NCI-H1092 (cell line): ENCODE data around the gene USH1C.

Source experiments
- DNase-seq: peaks from one replicate; lab custom pipeline; 2025; lab: John Stamatoyannopoulos, UW

USH1C gene

GRCh38 chr11:17526326-17526725, 17.9 kb downstream of the USH1C start:
- DNase-seq: peak; percentile 48

GRCh38 chr11:17525570-17525969, 18.6 kb downstream of the USH1C start:
- no peak for DNase-seq

DNA sequence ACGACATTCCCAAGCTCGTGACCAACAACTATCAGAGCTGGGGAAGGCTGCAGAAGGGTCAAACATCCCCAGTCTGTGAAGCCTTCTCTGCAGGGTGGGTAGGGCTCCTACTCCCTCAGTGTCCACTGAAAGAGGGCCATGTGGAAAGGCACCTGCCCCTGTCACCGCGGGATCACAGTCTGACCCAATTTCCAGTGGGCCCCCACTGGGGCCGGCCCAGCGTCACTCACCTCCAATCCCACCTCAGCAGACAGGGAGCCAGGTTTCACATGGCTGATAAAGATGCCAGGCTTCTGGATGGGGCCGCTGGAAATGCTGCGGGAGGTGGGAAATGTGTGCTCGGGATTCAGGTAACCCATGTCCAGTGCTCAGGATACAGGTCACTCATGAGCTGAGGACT, 20.0 kb downstream of the USH1C start:
- DNase-seq: no peak

GRCh38 chr11:17522655-17523054, 21.6 kb downstream of the USH1C start:
- DNase-seq: no peak

DNA sequence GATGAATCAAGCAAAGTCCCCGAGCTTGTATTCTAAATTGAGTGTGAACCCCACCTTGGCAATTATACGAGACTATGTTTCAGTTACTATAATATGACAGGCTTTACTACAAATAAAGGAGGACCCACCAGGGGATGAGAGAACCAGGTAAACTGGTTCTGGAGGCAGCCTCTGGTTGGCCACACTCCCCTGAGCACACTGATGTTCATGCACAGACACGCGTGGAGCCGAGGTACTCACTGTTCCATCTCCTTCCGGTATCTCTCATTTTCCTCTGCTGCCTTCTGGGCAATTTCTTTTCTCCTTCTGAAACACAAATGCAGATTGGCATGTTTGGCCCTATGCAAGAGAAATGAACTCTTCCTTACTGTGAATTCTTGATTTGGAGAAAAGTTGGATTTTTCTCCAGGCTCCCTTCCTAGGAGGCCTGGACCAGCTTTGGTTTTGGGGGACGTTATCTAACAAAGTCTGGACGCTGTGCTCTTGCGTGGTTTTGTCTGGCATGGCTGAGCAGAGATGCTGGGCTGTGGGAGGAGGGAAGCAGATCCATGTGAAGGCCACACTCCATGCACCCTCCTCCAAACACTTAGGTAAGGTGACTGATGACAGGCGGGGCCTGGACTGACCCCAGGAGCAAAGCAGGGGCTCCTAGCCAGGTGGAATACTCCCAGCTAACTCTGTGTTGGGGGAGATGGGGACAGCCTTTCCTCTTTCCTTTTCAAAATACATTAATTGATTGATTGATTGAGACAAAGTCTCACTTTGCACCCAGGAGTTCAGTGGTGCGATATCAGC, 22.9 kb downstream of the USH1C start:
- DNase-seq: no peak

DNA sequence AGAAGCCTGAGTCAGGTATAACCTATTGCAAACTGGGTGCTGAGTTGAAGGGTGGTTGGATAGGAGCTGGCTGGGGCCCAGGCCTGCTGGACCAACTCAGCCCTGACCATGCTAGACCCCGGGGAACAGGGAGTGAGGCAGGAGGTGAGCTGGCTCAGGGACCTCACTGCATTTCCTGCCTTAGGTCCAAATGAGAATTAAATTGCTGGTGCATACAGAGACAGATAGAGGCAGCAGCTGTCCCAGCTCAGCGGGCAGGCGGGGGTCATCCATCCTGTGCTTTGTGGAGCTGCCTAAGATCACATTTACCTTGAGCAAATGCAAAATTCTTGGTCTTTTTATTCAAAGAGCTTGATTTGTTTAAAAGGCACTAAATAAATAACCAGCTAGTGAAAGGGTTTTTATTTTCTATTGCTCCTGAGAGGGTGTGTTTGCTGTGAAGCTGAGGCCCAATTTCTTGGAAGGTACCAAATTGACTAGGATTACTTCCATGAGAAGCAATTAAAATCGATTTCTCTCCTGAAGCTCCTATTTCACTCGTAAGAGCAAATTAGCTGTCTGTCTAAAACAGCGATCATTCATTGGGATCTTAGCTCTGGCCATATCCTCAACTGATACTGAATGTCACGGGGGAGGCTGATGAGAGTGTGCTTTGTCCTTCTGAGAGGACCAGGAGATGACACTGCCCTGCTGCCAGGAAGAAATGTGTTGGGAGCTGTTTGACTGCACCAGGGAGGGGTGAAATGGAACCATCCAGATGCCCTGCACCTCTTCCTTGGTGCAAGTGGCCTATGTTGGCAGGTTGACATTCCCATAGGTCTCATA, 24.9 kb downstream of the USH1C start:
- DNase-seq: peak; percentile 83

DNA sequence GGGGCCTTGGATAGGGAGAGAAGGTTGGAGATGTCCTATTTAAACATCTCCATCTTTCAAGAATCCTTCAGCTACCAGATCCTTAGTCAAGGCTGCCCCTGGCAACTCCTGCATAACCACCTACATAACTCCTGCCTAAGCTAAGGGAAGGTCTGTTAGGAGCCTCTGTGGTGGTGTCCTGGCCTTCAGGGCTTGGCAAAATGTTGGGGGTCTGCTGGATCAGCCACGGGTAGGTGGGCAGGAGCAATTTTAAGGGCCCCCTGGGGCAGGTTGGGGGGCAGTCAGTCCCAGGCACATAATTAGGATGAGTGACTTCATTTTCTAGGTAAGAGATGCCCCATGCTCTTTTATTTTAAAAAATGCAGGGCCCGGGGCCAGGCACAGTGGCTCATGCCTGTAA, 25.9 kb downstream of the USH1C start:
- no peak for DNase-seq

- no peak for DNase-seq
Observed at GRCh38 chr11:17517186-17517585, 27.0 kb downstream of the USH1C start.

DNA sequence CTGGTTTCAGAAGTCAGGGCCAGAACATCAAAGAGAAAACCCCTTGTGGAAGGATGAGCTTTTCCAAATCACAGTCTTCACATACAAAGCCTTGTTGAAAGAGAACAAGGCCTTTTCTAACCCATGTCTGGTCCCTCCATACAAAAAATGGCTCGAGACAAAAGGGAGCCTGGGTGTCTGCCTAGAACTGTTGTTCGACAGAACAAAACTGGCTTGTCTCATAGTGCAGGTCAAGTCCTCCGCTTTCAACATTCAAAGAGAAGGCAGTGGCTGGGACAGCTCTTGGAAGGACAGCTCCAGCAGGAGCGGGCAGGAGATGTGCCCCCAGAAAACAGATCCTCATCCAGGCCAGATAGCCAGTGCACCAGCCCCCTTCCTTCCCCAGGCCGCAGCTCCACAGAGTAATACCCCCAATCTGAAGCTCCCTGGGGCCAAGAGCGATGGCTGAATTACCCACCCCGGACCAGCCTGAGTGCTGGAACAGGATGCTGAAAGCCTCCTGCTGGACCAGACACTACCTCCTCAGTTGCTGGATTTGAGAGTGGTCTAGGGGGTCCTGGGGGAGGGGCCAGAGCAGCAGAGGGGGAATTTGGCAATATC, 27.6 kb downstream of the USH1C start:
- no peak for DNase-seq

DNA sequence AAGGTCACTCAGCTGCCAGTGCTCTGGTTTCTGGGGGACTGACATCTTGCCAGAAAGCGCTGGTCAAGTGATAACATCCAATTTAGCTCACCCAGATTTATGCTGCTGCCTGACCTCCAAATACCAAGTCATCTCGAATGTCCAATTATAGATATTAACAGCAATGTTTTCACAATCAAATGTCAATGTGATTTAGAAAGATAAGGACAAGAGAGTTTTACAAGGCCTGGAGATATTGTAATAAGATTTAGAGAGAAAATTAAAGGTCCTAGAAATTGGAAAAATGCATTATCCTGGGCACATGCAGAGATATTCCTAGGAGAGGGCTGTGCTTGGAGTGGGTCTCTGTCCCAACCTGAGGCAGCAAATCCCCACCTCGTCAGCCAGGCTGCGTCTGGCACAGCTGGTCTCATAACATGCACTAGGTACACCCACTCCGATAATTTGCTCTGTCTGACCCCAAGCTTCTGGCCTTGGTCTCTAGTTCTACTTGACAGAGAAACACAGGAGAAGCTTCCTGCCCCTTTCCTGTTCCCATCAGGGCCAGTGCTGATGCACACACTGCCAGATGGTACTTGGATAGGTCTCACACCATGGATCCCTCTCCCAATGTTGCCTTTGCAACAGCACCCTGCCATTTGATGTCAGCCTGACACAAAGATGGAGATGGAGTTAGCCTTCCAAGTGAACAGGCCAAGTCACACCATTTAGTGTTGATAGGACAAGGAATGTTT, 28.6 kb downstream of the USH1C start:
- DNase-seq: no peak

DNA sequence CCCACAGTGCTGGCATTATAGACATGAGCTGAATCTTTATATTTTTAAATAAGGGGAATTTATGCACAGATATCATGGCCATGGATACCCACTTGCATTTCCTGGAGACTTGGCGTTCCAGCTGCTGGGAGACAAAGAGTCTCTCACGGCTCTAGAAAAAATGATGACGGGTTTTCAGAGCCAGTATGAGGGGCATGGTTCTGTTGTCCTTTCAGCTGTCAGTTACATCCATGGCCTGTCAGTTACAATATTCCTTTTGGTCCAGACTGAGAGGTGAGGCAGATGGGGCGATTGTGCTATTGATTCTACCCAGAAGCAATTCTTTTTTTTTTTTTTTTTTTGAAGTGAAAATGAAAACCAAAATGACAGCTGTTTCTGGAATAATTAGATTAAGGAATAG, 29.7 kb downstream of the USH1C start:
- DNase-seq: no peak

DNA sequence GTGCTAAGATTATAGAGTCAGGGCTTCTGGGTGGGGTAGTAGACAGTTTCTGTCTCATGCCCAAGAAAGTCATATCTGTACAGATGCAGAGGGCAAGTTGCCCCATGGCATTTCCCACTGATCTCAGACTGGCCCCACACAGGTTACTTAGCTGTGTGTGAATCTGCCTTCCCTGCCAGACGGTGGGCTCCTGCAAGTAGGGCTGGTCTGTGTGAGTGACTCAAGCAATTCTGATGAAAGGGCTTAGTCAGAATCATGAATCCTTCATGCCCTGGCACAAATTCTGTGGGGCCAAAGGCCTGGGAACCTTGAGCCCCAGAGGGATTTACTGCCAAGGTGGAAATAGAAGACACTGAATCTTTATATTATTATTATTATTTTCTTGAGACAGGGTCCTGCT, 30.4 kb downstream of the USH1C start:
- no peak for DNase-seq

DNA sequence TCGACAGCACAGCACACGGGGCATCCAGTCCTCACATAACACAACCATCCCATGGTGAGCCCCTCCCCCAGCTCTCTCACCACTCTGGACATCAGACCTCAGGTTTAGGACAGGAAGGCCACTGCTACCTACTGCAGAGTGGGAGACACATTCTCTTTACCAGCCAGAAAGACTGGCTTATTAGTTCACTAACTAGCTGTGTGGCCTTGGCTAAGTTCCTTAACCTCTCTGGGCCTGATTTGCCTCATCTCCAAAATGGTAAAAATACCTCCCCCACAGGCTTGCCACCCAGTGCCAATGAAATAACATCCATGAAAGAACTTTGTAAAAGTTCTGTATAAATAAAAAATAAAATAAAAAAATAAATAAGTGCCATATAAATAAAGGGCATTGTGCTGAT, 32.1 kb downstream of the USH1C start:
- DNase-seq: no peak

GRCh38 chr11:17511571-17511970, 32.6 kb downstream of the USH1C start:
- DNase-seq: no peak

DNA sequence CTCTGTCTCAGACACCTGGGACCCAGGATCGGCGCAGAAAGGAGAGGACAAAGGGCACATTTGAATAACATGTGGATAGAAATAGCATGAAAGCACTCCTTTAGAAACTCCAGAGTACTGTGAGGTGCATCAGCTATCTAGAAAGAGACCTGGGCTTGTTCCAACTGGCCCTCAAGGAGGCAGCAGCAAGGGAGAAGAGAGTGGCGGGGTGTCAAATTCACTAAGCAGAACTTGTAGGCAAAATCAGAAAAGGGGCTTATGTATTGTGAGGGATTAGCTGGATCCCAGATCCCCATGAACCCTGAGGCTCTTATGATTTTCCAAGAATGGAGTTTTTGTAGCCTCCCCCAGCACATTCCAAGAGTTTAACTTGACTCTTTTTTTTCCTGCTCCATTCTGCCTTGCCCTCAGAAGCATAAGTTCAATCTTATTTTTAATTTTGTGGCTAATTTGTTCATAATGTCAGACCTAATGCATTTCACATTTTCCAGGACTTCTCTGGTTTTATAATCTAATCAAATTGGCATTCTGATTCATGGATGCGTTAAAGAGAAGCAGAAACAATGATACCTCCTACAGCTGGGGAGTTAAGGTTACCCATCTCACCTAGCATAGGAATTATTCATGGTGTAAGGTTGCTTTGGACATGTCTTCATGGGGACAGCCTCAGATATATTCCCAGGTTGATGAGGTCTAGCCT, 33.6 kb downstream of the USH1C start:
- no peak for DNase-seq

GRCh38 chr11:17508791-17509190, 35.4 kb downstream of the USH1C start:
- no peak for DNase-seq

GRCh38 chr11:17508306-17508705, 35.9 kb downstream of the USH1C start:
- DNase-seq: no peak

- DNase-seq: no peak
Observed at GRCh38 chr11:17507773-17508172, 36.4 kb downstream of the USH1C start.

GRCh38 chr11:17506942-17507341, 37.3 kb downstream of the USH1C start:
- no peak for DNase-seq

DNA sequence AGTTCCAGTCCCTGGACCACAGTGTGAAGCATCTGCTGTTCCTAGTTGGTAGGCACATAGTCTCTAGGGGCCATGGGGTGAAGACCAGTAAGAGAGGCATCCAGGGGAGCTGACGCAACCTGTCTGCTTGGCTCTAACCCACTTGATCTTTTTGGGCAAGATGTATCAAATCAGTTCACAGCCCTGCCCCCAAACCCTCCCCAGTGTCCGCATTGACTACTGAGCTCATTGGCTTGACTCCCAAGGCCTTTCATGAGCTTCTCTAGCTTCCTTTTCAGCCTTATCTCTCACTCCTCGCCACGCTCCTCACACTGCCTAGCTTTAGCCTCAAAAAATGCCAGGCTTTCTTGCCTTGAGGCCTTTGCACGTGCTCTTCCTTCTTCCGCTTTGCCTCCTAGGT, 37.9 kb downstream of the USH1C start:
- no peak for DNase-seq

GRCh38 chr11:17505146-17505545, 39.1 kb downstream of the USH1C start:
- no peak for DNase-seq
